Gastroesophageal sphincter (tissue), 3 donors: Measurements from ENCODE around the gene TP53TG5.
A peak's percentile ranks its signal among the peaks of the same experiment; 100 is the strongest.

ENCODE experiments used
- EP300 ChIP-seq: sonication (generic); formaldehyde crosslinking; IDR thresholded peaks from one replicate; pipeline ENCODE4 v1.6.1; 2017; ENCODE audit warnings: antibody characterized with exemption, mild to moderate bottlenecking
- POLR2AphosphoS5 ChIP-seq: sonication (generic); formaldehyde crosslinking; IDR thresholded peaks from one replicate; pipeline ENCODE4 v1.6.1; 2017; ENCODE audit warnings: antibody characterized with exemption
- TF ChIP-seq, protein P1 (sequence below), 4 experiments: fragments of 200-600 bp in 2 of 4; fragments of 450-650 bp in 2 of 4; sonication (generic) in 1 of 4; IDR thresholded peaks; one replicate each; pipeline ENCODE4 v1.5.1; 2017 to 2019; ENCODE audit warnings: antibody characterized with exemption in 4 of 4, mild to moderate bottlenecking in 2 of 4, moderate library complexity in 2 of 4

DNA sequence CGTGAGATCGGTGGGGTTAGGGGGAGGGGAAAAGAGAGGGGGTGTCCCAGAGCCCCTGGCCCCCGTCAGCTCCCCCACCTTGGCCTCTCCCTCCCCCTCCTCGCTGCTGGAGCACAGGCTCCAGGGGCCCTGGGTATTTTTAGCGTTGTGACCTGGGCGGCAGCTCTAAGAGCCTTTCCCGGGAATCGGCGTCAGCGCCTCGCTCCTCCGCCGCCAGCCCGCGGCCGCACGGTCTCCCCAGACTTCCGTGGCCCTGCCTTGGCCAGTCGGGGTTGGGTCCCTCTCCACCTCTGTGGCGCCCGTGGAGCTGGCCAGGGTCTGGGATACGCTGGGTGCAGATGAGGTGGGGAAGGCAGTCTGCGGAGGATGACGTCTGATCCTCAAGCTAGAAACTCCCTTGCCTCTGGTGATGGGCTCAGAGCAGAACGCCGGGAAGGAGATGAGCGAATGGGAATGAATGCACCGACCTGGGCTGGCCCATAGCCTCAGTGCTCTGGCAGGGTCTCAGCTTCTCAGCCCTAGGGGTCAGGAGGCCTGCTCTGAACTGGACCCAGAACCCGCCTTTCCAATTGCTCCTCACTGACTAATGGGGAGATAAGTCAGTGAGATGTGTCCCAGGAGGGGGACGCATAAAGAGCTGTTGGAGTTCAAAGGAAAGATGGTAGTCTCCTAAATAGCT, 29.1 kb upstream of the TP53TG5 start:
- TF ChIP-seq, protein P1, sequence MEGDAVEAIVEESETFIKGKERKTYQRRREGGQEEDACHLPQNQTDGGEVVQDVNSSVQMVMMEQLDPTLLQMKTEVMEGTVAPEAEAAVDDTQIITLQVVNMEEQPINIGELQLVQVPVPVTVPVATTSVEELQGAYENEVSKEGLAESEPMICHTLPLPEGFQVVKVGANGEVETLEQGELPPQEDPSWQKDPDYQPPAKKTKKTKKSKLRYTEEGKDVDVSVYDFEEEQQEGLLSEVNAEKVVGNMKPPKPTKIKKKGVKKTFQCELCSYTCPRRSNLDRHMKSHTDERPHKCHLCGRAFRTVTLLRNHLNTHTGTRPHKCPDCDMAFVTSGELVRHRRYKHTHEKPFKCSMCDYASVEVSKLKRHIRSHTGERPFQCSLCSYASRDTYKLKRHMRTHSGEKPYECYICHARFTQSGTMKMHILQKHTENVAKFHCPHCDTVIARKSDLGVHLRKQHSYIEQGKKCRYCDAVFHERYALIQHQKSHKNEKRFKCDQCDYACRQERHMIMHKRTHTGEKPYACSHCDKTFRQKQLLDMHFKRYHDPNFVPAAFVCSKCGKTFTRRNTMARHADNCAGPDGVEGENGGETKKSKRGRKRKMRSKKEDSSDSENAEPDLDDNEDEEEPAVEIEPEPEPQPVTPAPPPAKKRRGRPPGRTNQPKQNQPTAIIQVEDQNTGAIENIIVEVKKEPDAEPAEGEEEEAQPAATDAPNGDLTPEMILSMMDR (IDR thresholded peaks at IDR 0.05) = no peak
- TF ChIP-seq EP300 (no peak), POLR2AphosphoS5 (peak; percentile 83)
